ENCODE results near the gene TMEM259. TPM values are rescaled to one million over a fixed set of nuclear protein-coding genes. Genes with fewer than 3 reads are reported as not detected.

The TMEM259 gene
- total and polyA plus RNA-seq, 2 of the 13 experiments (the other 11 are each of a cell fraction or from before 2014, with no cell fraction given): 64.7 to 164 TPM

GRCh38 chr19:982567-983170 lies 38.3 kb downstream of the TMEM259 start (continued):
- TF ChIP-seq ZFP91 (CRISPR knock-in tag; IDR thresholded peaks at IDR 0.05; ENCODE audit: borderline replicate concordance): peak; percentile 79
- no peak for TF ChIP-seq ZNF652 (CRISPR knock-in tag; IDR thresholded peaks at IDR 0.05; ENCODE audit: borderline replicate concordance, low read depth)
- TF ChIP-seq SPEN (CRISPR knock-in tag; IDR thresholded peaks at IDR 0.05; ENCODE audit: low read depth): peak; percentile 24; the same call in 1 of the 2 replicates
- TF ChIP-seq, protein P1, sequence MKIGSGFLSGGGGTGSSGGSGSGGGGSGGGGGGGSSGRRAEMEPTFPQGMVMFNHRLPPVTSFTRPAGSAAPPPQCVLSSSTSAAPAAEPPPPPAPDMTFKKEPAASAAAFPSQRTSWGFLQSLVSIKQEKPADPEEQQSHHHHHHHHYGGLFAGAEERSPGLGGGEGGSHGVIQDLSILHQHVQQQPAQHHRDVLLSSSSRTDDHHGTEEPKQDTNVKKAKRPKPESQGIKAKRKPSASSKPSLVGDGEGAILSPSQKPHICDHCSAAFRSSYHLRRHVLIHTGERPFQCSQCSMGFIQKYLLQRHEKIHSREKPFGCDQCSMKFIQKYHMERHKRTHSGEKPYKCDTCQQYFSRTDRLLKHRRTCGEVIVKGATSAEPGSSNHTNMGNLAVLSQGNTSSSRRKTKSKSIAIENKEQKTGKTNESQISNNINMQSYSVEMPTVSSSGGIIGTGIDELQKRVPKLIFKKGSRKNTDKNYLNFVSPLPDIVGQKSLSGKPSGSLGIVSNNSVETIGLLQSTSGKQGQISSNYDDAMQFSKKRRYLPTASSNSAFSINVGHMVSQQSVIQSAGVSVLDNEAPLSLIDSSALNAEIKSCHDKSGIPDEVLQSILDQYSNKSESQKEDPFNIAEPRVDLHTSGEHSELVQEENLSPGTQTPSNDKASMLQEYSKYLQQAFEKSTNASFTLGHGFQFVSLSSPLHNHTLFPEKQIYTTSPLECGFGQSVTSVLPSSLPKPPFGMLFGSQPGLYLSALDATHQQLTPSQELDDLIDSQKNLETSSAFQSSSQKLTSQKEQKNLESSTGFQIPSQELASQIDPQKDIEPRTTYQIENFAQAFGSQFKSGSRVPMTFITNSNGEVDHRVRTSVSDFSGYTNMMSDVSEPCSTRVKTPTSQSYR (CRISPR knock-in tag; IDR thresholded peaks at IDR 0.05; ENCODE audit: borderline replicate concordance): no peak
- TF ChIP-seq, protein P2, sequence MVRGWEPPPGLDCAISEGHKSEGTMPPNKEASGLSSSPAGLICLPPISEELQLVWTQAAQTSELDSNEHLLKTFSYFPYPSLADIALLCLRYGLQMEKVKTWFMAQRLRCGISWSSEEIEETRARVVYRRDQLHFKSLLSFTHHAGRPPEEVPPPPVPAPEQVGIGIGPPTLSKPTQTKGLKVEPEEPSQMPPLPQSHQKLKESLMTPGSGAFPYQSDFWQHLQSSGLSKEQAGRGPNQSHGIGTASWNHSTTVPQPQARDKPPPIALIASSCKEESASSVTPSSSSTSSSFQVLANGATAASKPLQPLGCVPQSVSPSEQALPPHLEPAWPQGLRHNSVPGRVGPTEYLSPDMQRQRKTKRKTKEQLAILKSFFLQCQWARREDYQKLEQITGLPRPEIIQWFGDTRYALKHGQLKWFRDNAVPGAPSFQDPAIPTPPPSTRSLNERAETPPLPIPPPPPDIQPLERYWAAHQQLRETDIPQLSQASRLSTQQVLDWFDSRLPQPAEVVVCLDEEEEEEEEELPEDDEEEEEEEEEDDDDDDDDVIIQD (CRISPR knock-in tag; IDR thresholded peaks at IDR 0.05; ENCODE audit: low read depth): no peak
- no peak for TF ChIP-seq MTF1 (CRISPR knock-in tag; IDR thresholded peaks at IDR 0.05)
- no peak for TF ChIP-seq WIZ (CRISPR knock-in tag; IDR thresholded peaks at IDR 0.05)
- no peak for TF ChIP-seq NCOA1 (CRISPR knock-in tag; IDR thresholded peaks at IDR 0.05)
- TF ChIP-seq RAD21 (CRISPR knock-in tag; IDR thresholded peaks at IDR 0.05): peak; percentile 99
- no peak for TF ChIP-seq NFATC3 (CRISPR knock-in tag; IDR thresholded peaks at IDR 0.05)
- TF ChIP-seq SIX1 (CRISPR knock-in tag; IDR thresholded peaks at IDR 0.05; ENCODE audit: borderline replicate concordance): no peak
- TF ChIP-seq, protein P3, sequence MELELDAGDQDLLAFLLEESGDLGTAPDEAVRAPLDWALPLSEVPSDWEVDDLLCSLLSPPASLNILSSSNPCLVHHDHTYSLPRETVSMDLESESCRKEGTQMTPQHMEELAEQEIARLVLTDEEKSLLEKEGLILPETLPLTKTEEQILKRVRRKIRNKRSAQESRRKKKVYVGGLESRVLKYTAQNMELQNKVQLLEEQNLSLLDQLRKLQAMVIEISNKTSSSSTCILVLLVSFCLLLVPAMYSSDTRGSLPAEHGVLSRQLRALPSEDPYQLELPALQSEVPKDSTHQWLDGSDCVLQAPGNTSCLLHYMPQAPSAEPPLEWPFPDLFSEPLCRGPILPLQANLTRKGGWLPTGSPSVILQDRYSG (CRISPR knock-in tag; IDR thresholded peaks at IDR 0.05): no peak
- no peak for TF ChIP-seq GPN1 (CRISPR knock-in tag; IDR thresholded peaks at IDR 0.05; ENCODE audit: borderline replicate concordance)
- TF ChIP-seq GLMP (CRISPR knock-in tag; IDR thresholded peaks at IDR 0.05; ENCODE audit: borderline replicate concordance): no peak
- TF ChIP-seq TEAD3 (CRISPR knock-in tag; optimal IDR thresholded peaks at IDR 0.05; ENCODE audit: borderline replicate concordance): no peak
- TF ChIP-seq ZFP90 (CRISPR knock-in tag; IDR thresholded peaks at IDR 0.05; ENCODE audit: borderline replicate concordance): no peak; the same call in 1 of the 2 replicates
- no peak for TF ChIP-seq NPAS2 (CRISPR knock-in tag; IDR thresholded peaks at IDR 0.05; ENCODE audit: borderline replicate concordance)
- no peak for TF ChIP-seq ATF6 (CRISPR knock-in tag; conservative IDR thresholded peaks at IDR 0.05)

All from HepG2 (cell line).